Measurements from ENCODE around the gene FAM76A. TPM values are rescaled to one million over a fixed set of nuclear protein-coding genes. Genes with fewer than 3 reads are reported as not detected.
"Not testable (repeated sequence)": the region's sequence is repeated elsewhere in the genome, so short reads cannot be mapped to it uniquely, and the experiment has no call there.

The FAM76A gene
- polyA plus RNA-seq, 1 experiment: 4.9 TPM

GRCh38 chr1:27795601-27796000, 69.8 kb downstream of the FAM76A start:
- no peak for TF ChIP-seq CTCF (IDR thresholded peaks at IDR 0.05; ENCODE audit: low read depth, low read length)
- Histone ChIP-seq H3K27me3 (ENCODE audit: control insufficient read depth, insufficient read depth, low read length) (no peaks in the 10 kb centered on the region), H3K4me3 (ENCODE audit: low read depth, low read length) (no peak overlapping the region), H3K27ac (ENCODE audit: low read depth, low read length) (peak overlapping the region; percentile 39), H3K9me3 (ENCODE audit: control insufficient read depth, insufficient read depth, low read length) (no peaks in the 10 kb centered on the region)
- ChIA-PET POLR2A (no interaction called here), CTCF (no interaction called here)
- DNase-seq (ENCODE audit: low read depth, low spot score): no peak

GRCh38 chr1:27804791-27805190, 79.0 kb downstream of the FAM76A start:
- ChIA-PET POLR2A (interaction anchor here (0.5 kb wide), 1 partner anchor 177 kb away, joined by 5 read pairs; no protein-coding TSS in a partner anchor), CTCF (no interaction called here)
- no peak for DNase-seq (ENCODE audit: low read depth, low spot score)
- Histone ChIP-seq H3K27ac (ENCODE audit: low read depth, low read length) (no peak overlapping the region), H3K4me3 (ENCODE audit: low read depth, low read length) (no peak overlapping the region), H3K9me3 (ENCODE audit: control insufficient read depth, insufficient read depth, low read length) (no peaks in the 10 kb centered on the region), H3K27me3 (ENCODE audit: control insufficient read depth, insufficient read depth, low read length) (no peaks in the 10 kb centered on the region)
- no peak for TF ChIP-seq CTCF (IDR thresholded peaks at IDR 0.05; ENCODE audit: low read depth, low read length)

- DNase-seq (ENCODE audit: low read depth, low spot score): no peak
- Histone ChIP-seq H3K4me3 (ENCODE audit: low read depth, low read length) (no peak overlapping the region), H3K27me3 (ENCODE audit: control insufficient read depth, insufficient read depth, low read length) (no peaks in the 10 kb centered on the region), H3K27ac (ENCODE audit: low read depth, low read length) (no peak overlapping the region), H3K9me3 (ENCODE audit: control insufficient read depth, insufficient read depth, low read length) (no peaks in the 10 kb centered on the region)
- POLR2A ChIA-PET: no interaction called here
- TF ChIP-seq CTCF (IDR thresholded peaks at IDR 0.05; ENCODE audit: low read depth, low read length): no peak
- CTCF ChIA-PET: no interaction called here
Measured at GRCh38 chr1:27806758-27807157, 81.0 kb downstream of the FAM76A start.

GRCh38 chr1:27807385-27807784, 81.6 kb downstream of the FAM76A start:
- no peaks in the 10 kb centered on the region for H3K9me3 ChIP-seq (ENCODE audit: control insufficient read depth, insufficient read depth, low read length)
- no peak overlapping the region for H3K4me3 ChIP-seq (ENCODE audit: low read depth, low read length)
- TF ChIP-seq CTCF (IDR thresholded peaks at IDR 0.05; ENCODE audit: low read depth, low read length): no peak
- no peak for DNase-seq (ENCODE audit: low read depth, low spot score)
- H3K27me3 ChIP-seq (ENCODE audit: control insufficient read depth, insufficient read depth, low read length): no peaks in the 10 kb centered on the region
- H3K27ac ChIP-seq (ENCODE audit: low read depth, low read length): no peak overlapping the region
- ChIA-PET CTCF (no interaction called here), POLR2A (no interaction called here)

GRCh38 chr1:27808131-27808530, 82.4 kb downstream of the FAM76A start:
- H3K27ac ChIP-seq (ENCODE audit: low read depth, low read length); DNase-seq (ENCODE audit: low read depth, low spot score); POLR2A ChIA-PET; H3K4me3 ChIP-seq (ENCODE audit: low read depth, low read length); H3K9me3 ChIP-seq (ENCODE audit: control insufficient read depth, insufficient read depth, low read length); H3K27me3 ChIP-seq (ENCODE audit: control insufficient read depth, insufficient read depth, low read length); CTCF ChIA-PET: not testable (repeated sequence)

GRCh38 chr1:27809883-27810282, 84.1 kb downstream of the FAM76A start:
- Histone ChIP-seq H3K27me3 (ENCODE audit: control insufficient read depth, insufficient read depth, low read length) (no peaks in the 10 kb centered on the region), H3K9me3 (ENCODE audit: control insufficient read depth, insufficient read depth, low read length) (no peaks in the 10 kb centered on the region), H3K27ac (ENCODE audit: low read depth, low read length) (no peak overlapping the region), H3K4me3 (ENCODE audit: low read depth, low read length) (no peak overlapping the region)
- POLR2A ChIA-PET: no interaction called here
- CTCF ChIA-PET: no interaction called here
- TF ChIP-seq CTCF (IDR thresholded peaks at IDR 0.05; ENCODE audit: low read depth, low read length): no peak
- DNase-seq (ENCODE audit: low read depth, low spot score): no peak
